WTC11 (cell line): Measurements from ENCODE around the gene LMOD1.
"Not testable (repeated sequence)": the region's sequence is repeated elsewhere in the genome, so short reads cannot be mapped to it uniquely, and the experiment has no call there.

ENCODE experiments used
- ZNF121 ChIP-seq: sonication (generic); formaldehyde crosslinking; IDR thresholded peaks from 2 replicates; pipeline ENCODE4 v1.8.0; 2023; ENCODE audit warnings: missing genetic modification reagents
- ZNF263 ChIP-seq: sonication (generic); formaldehyde crosslinking; IDR thresholded peaks from 2 replicates; pipeline ENCODE4 v1.8.1; 2022; ENCODE audit warnings: low read depth, mild to moderate bottlenecking, moderate library complexity, missing genetic modification reagents

DNA sequence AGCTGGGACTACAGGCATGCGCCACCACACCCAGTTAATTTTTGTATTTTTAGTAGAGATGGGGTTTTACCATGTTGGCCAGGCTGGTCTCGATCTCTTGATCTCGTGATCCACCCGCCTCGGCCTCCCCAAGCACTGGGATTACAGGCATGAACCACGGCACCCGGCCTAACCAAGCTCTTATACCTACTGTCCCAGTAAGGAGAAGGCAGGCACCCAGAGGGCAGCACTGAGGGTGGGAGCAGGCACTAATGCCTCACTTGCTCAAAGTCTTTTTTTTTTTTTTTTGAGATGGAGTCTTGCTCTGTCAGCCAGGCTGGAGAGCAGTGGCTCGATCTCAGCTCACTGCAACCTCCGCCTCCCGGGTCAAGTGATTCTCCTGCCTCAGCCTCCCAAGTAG is 6.0 kb downstream of the LMOD1 start:
- TF ChIP-seq ZNF263; ZNF121 (CRISPR knock-in tag): not testable (repeated sequence)
